Stomach (tissue), 4 donors: ENCODE results near the gene MAN2A1.

Experiments used
- EP300 ChIP-seq: sonication (generic); formaldehyde crosslinking; IDR thresholded peaks from one replicate; pipeline ENCODE4 v1.6.1; 2017; ENCODE audit warnings: antibody characterized with exemption
- TF ChIP-seq, protein P1 (sequence below), 7 experiments: fragments of 450-650 bp in 4 of 7; fragments of 200-600 bp in 3 of 7; sonication (generic) in 3 of 7; IDR thresholded peaks; one replicate each; pipeline ENCODE4 v1.5.1; 2016 to 2019; ENCODE audit warnings: antibody characterized with exemption in 7 of 7, control low read depth in 2 of 7, mild to moderate bottlenecking in 1 of 7

DNA sequence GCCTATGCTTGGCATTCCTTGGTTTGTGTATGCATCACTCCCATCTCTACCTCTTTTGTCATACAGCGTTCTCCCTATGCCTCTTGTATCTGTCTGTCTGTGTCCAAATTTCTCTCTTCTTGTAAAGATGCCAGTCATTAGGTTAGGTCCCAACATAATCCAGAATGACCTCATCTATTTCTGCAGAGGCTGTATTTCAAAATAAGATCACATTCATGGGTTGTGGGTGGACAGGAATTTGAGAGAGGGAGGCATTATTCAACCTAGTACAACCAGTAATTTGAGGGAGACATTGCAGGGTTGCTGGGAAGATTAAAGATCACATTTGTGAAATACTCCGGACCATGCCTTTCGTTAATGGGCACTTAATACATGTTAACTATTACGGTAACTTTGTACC, 155.0 kb downstream of the MAN2A1 start:
- TF ChIP-seq, protein P1, sequence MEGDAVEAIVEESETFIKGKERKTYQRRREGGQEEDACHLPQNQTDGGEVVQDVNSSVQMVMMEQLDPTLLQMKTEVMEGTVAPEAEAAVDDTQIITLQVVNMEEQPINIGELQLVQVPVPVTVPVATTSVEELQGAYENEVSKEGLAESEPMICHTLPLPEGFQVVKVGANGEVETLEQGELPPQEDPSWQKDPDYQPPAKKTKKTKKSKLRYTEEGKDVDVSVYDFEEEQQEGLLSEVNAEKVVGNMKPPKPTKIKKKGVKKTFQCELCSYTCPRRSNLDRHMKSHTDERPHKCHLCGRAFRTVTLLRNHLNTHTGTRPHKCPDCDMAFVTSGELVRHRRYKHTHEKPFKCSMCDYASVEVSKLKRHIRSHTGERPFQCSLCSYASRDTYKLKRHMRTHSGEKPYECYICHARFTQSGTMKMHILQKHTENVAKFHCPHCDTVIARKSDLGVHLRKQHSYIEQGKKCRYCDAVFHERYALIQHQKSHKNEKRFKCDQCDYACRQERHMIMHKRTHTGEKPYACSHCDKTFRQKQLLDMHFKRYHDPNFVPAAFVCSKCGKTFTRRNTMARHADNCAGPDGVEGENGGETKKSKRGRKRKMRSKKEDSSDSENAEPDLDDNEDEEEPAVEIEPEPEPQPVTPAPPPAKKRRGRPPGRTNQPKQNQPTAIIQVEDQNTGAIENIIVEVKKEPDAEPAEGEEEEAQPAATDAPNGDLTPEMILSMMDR (IDR thresholded peaks at IDR 0.05): no peak
- no peak for TF ChIP-seq EP300
